ENCODE results near the gene MYOT. TPM values are rescaled to one million over a fixed set of nuclear protein-coding genes. Genes with fewer than 3 reads are reported as not detected.
A peak's percentile ranks its signal among the peaks of the same experiment; 100 is the strongest.

The MYOT gene
- total and polyA plus RNA-seq, 2 donors (not counting 3 experiments of a cell fraction or from before 2014, with no cell fraction given): not detected

GRCh38 chr5:137901011-137901817 lies 33.6 kb downstream of the MYOT start:
- dilution Hi-C loops (cut with MboI; ENCODE audit: extremely low pct_ligation_motif_present, low sequenced_read_pairs): no loop called here
- TF ChIP-seq GATA2 (IDR thresholded peaks at IDR 0.05; ENCODE audit: insufficient read depth, insufficient read length, low read depth, low read length) (no peak), EZH2 (IDR thresholded peaks at IDR 0.05; ENCODE audit: borderline replicate concordance, low read depth, low read length, severe bottlenecking) (no peak), JUN (IDR thresholded peaks at IDR 0.05; ENCODE audit: borderline replicate concordance, insufficient read depth, insufficient read length, low read depth) (no peak), MYC (IDR thresholded peaks at IDR 0.05; ENCODE audit: low read depth, low read length) (no peak), POLR2AphosphoS5 (IDR thresholded peaks at IDR 0.05; ENCODE audit: insufficient read depth, low read depth, low read length) (no peak), CTCF (IDR thresholded peaks at IDR 0.05; ENCODE audit: extremely low read depth in 1 of 2, insufficient read depth in 1 of 2, low read depth in 1 of 2, low read length in 2 of 2) (no peak), FOS (IDR thresholded peaks at IDR 0.05; ENCODE audit: borderline replicate concordance, insufficient read depth, low read length) (no peak), POLR2A (IDR thresholded peaks at IDR 0.05; ENCODE audit: low read depth, low read length) (no peak)
- TF ChIP-seq, protein P1, sequence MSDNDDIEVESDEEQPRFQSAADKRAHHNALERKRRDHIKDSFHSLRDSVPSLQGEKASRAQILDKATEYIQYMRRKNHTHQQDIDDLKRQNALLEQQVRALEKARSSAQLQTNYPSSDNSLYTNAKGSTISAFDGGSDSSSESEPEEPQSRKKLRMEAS (IDR thresholded peaks at IDR 0.05; ENCODE audit: insufficient read depth, insufficient read length): no peak
- Histone ChIP-seq H3K4me3 (replicated peaks in 1 of 3; ENCODE audit: insufficient read depth in 1 of 3, low read depth in 1 of 3, low read length in 3 of 3) (no peak overlapping the region), H2AFZ (ENCODE audit: low read depth, low read length) (no peak overlapping the region), H3K4me2 (ENCODE audit: insufficient read depth, low read length) (no peak overlapping the region), H3K9ac (replicated peaks; ENCODE audit: extremely low read depth, insufficient read depth, low read length) (no peak overlapping the region), H4K20me1 (replicated peaks; ENCODE audit: control insufficient read depth, extremely low read depth, insufficient read depth, low read length) (no peaks in the 10 kb centered on the region), H3K9me3 (replicated peaks; ENCODE audit: control insufficient read depth, insufficient read depth, low read length) (no peaks in the 10 kb centered on the region), H3K27me3 (ENCODE audit: control insufficient read depth in 2 of 2, insufficient read depth in 2 of 2, low read length in 2 of 2) (no peaks in the 10 kb centered on the region), H3K9me1 (replicated peaks; ENCODE audit: control insufficient read depth, extremely low read depth, insufficient read depth, low read length) (no peaks in the 10 kb centered on the region), H3K4me1 (ENCODE audit: control insufficient read depth, extremely low read depth, insufficient read depth, low read length) (peaks cover 10% of the 10 kb centered on the region), H3K36me3 (ENCODE audit: control insufficient read depth in 2 of 2, extremely low read depth in 1 of 2, insufficient read depth in 2 of 2, low read length in 2 of 2) (no peaks in the 10 kb centered on the region), H3K79me2 (ENCODE audit: control insufficient read depth, insufficient read depth, low read length) (no peaks in the 10 kb centered on the region), H3K27ac (ENCODE audit: insufficient read depth, low read depth, low read length) (no peak overlapping the region)
- FAIRE-seq (no peak), DNase-seq (ENCODE audit: low read depth, low spot score) (peak; percentile 26)
- no TSS peak for BruUV-seq (replicated peaks)
- ChIA-PET CTCF (interaction anchor here (1.0 to 1.2 kb wide), 2 partner anchors 33 to 122 kb away, joined by 3 to 4 read pairs; no protein-coding TSS in a partner anchor), POLR2A (no interaction called here)
- intact Hi-C loops (cut with micrococcal nuclease): no loop called here

All from endothelial cell of umbilical vein (primary cell).